B cell (primary cell): Measurements from ENCODE around the gene CCL3. TPM values are rescaled to one million over a fixed set of nuclear protein-coding genes. Genes with fewer than 3 reads are reported as not detected.
A peak's percentile ranks its signal among the peaks of the same experiment; 100 is the strongest.

Source experiments
- ATAC-seq: fragments of 200-7000 bp; cut with Tn5 transposase; one replicate; pipeline ENCODE4 v1.10.0; 2021; ENCODE audit warnings: low read depth, mild to moderate bottlenecking, moderate number of reproducible peaks, moderate library complexity
- CTCF ChIA-PET: fragments of 350-600 bp; sonication (Branson Sonifier 250); formaldehyde crosslinking; loops from one replicate; lab custom pipeline; 2021; ENCODE audit warnings: antibody characterized with exemption, inconsistent platforms; lab: Charles Lee
- POLR2A ChIA-PET: fragments of 350-600 bp; sonication (Branson Sonifier 250); formaldehyde crosslinking; loops from one replicate; lab custom pipeline; 2021; ENCODE audit warnings: antibody characterized with exemption; lab: Charles Lee
- DNase-seq: peaks from one replicate; pipeline ENCODE4 v3.0.0; 2013
- H2AFZ ChIP-seq: 2 replicates; pipeline ENCODE4 v1.6.1; 2012; ENCODE audit warnings: mild to moderate bottlenecking, low read depth, low read length; ENCODE audit not compliant: insufficient read depth, poor library complexity, severe bottlenecking
- H3K27ac ChIP-seq, 2 donors: 1 replicate in 1 of 2; 2 replicates in 1 of 2; pipeline ENCODE4 v1.5.1; 2012 to 2013; ENCODE audit warnings: low read length in 2 of 2, mild to moderate bottlenecking in 2 of 2, moderate library complexity in 1 of 2
- H3K27me3 ChIP-seq, 4 experiments: fragments of 200-600 bp in 1 of 4; sonication (generic) in 1 of 4; replicated peaks in 1 of 4; 1 replicate in 2 of 4; 2 replicates in 2 of 4; pipeline versions ENCODE4 v1.6.1 to v1.7.0; 2013 to 2016; ENCODE audit warnings: low read length in 3 of 4, mild to moderate bottlenecking in 2 of 4, mixed read lengths in 1 of 4, moderate library complexity in 1 of 4; ENCODE audit not compliant: insufficient read depth in 4 of 4, control insufficient read depth in 3 of 4; ENCODE audit errors: control extremely low read depth in 1 of 4
- H3K36me3 ChIP-seq, 2 experiments: replicated peaks in 1 of 2; 1 replicate in 1 of 2; 2 replicates in 1 of 2; pipeline versions ENCODE4 v1.6.1 to v1.7.1; 2013; ENCODE audit warnings: low read length in 1 of 2; ENCODE audit not compliant: insufficient read depth in 2 of 2, control insufficient read depth in 1 of 2; ENCODE audit errors: control extremely low read depth in 1 of 2, extremely low read depth in 1 of 2
- H3K4me1 ChIP-seq, 2 donors: fragments of 200-600 bp in 1 of 2; sonication (generic) in 1 of 2; 1 replicate in 1 of 2; 2 replicates in 1 of 2; pipeline versions ENCODE4 v1.5.1 to v1.6.1; 2013 to 2017; ENCODE audit warnings: low read length in 2 of 2; ENCODE audit not compliant: control insufficient read depth in 2 of 2, insufficient read depth in 2 of 2
- H3K4me2 ChIP-seq: replicated peaks from 2 replicates; pipeline ENCODE3; 2012; ENCODE audit warnings: mild to moderate bottlenecking, low read depth, low read length; ENCODE audit not compliant: poor library complexity, severe bottlenecking
- H3K4me3 ChIP-seq, 5 experiments: fragments of 200-600 bp in 1 of 5; sonication (generic) in 1 of 5; 1 replicate in 3 of 5; 2 replicates in 2 of 5; pipeline versions ENCODE4 v1.5.1 to v1.7.0; 2011 to 2016; ENCODE audit warnings: low read length in 4 of 5, mild to moderate bottlenecking in 4 of 5, low read depth in 2 of 5, control low read depth in 1 of 5, moderate library complexity in 1 of 5; ENCODE audit not compliant: insufficient read depth in 1 of 5; ENCODE audit errors: control extremely low read depth in 1 of 5, extremely low read depth in 1 of 5
- H3K79me2 ChIP-seq: fragments of 200-600 bp; sonication (generic); one replicate; pipeline ENCODE4 v1.6.0; 2016; ENCODE audit warnings: low read length; ENCODE audit not compliant: control insufficient read depth, insufficient read depth
- H3K9ac ChIP-seq: fragments of 200-600 bp; sonication (generic); 2 replicates; pipeline ENCODE4 v1.6.1; 2017; ENCODE audit warnings: mild to moderate bottlenecking, low read length, moderate library complexity
- H3K9me3 ChIP-seq, 3 donors: one replicate each; pipeline versions ENCODE4 v1.6.1 to v1.7.1; 2013; ENCODE audit warnings: low read length in 2 of 3; ENCODE audit not compliant: control insufficient read depth in 2 of 3, insufficient read depth in 1 of 3; ENCODE audit errors: control extremely low read depth in 1 of 3
- H4K20me1 ChIP-seq: 2 replicates; pipeline ENCODE4 v1.6.0; 2012; ENCODE audit warnings: mild to moderate bottlenecking, low read length; ENCODE audit not compliant: insufficient read depth, control insufficient read depth, poor library complexity, severe bottlenecking
- H3K27ac Mint-ChIP-seq: one replicate; pipeline ENCODE4 v1.8.0; 2021; ENCODE audit warnings: mixed read lengths
- H3K27me3 Mint-ChIP-seq: one replicate; pipeline ENCODE4 v1.8.0; 2021; ENCODE audit warnings: mixed read lengths
- H3K4me1 Mint-ChIP-seq: one replicate; pipeline ENCODE4 v1.8.0; 2021; ENCODE audit warnings: mixed read lengths
- H3K4me3 Mint-ChIP-seq: one replicate; pipeline ENCODE4 v1.8.0; 2021; ENCODE audit warnings: mixed read lengths
- H3K9me3 Mint-ChIP-seq: one replicate; pipeline ENCODE4 v1.8.0; 2022; ENCODE audit warnings: mixed read lengths; ENCODE audit not compliant: insufficient read depth
- CTCF ChIP-seq: fragments of 200-600 bp; IDR thresholded peaks from one replicate; pipeline ENCODE4 v1.8.0; 2022; ENCODE audit warnings: antibody characterized with exemption, mild to moderate bottlenecking
- EZH2 ChIP-seq: IDR thresholded peaks from 2 replicates; pipeline ENCODE4 v1.6.1; 2012; ENCODE audit warnings: borderline replicate concordance, low read depth, mild to moderate bottlenecking, moderate library complexity, low read length; ENCODE audit not compliant: insufficient read depth, poor library complexity, severe bottlenecking
- whole genome bisulfite sequencing: methylation state at CpG from one replicate; pipeline ENCODE4 v1.1.5; 2013; ENCODE audit warnings: missing lambda C conversion rate; ENCODE audit not compliant: insufficient coverage; 5-methylcytosine and 5-hydroxymethylcytosine counted together
- intact Hi-C: fragments of 100-400 bp; cut with micrococcal nuclease; formaldehyde crosslinking; loops from one replicate; pipeline ENCODE4 v1.10.0; 2022
- polyA plus RNA-seq: library from polyadenylated mRNA; depleted of rRNA; stranded (reverse); fragments of >200 nt; gene quantifications from 2 replicates; pipeline ENCODE4 v1.2.3, GENCODE V29; 2012
- total RNA-seq, 2 donors: library from RNA; stranded (reverse); fragments of 120-200 nt in 1 of 2; gene quantifications; 1 replicate in 1 of 2; 2 replicates in 1 of 2; pipeline versions ENCODE4 v1.2.3 to v1.2.4, GENCODE V29; 2013 to 2022

The CCL3 gene
- total and polyA plus RNA-seq, 2 donors (not counting 1 experiment from before 2014, with no cell fraction given): 5.7 to 31.3 TPM

- ATAC-seq: peak; percentile 93
These were observed 37.4 kb upstream of the CCL3 start for GRCh38 chr17:36127199-36127893.

More at GRCh38 chr17:36127199-36127893, 37.4 kb upstream of the CCL3 start:
- H3K4me3 ChIP-seq: peak overlapping the region in 4 of 5 experiments; percentile 22 to 41 (median 31)
- H4K20me1 ChIP-seq: no peaks in the 10 kb centered on the region
- Mint-ChIP-seq H3K27me3 (no peaks in the 10 kb centered on the region), H3K9me3 (peaks cover 4% of the 10 kb centered on the region), H3K4me1 (peaks cover 62% of the 10 kb centered on the region), H3K4me3 (peak overlapping the region; percentile 79), H3K27ac (peak overlapping the region; percentile 86)
- H3K4me1 ChIP-seq: peaks cover 64 to 71% of the 10 kb centered on the region in 2 donors
- no peak overlapping the region for H2AFZ ChIP-seq
- ChIA-PET CTCF (interaction anchor here (0.9 to 1.9 kb wide), 4 partner anchors 9 to 151 kb away, joined by 5 to 6 read pairs (median 6); no protein-coding TSS in a partner anchor), POLR2A (interaction anchor here (0.8 kb wide), 1 partner anchor 9 kb away, joined by 3 read pairs; no protein-coding TSS in a partner anchor)
- H3K36me3 ChIP-seq: no peaks in the 10 kb centered on the region
- no peaks in the 10 kb centered on the region for H3K27me3 ChIP-seq
- H3K27ac ChIP-seq: peak overlapping the region; percentile 71 to 89
- peak; percentile 80 for DNase-seq
- H3K4me2 ChIP-seq: peak overlapping the region; percentile 61
- H3K9ac ChIP-seq: peak overlapping the region; percentile 48
- H3K9me3 ChIP-seq: peaks cover 0 to 29% (median 24%) of the 10 kb centered on the region in 3 donors
- TF ChIP-seq EZH2: no peak
- no peak for TF ChIP-seq CTCF
- no peaks in the 10 kb centered on the region for H3K79me2 ChIP-seq
- intact Hi-C loops: loop anchor here (2.0 to 5.0 kb wide), 2 partner anchors 37 to 55 kb away; partner anchors contain the start of gene CCL3
- WGBS: 46% methylated on average over 5 of the region's 7 CpGs
